GM12878 (cell line): Measurements from ENCODE around the gene DCAF8. TPM values are rescaled to one million over a fixed set of nuclear protein-coding genes. Genes with fewer than 3 reads are reported as not detected.

Source experiments
- ATAC-seq: fragments of 200-7000 bp; cut with Tn5 transposase; 3 replicates; pipeline ENCODE4 v1.9.1; 2020; ENCODE audit warnings: mild to moderate bottlenecking, moderate library complexity
- BruUV-seq: library from RNA; stranded (reverse); fragments of 400-500 nt; replicated peaks from 2 replicates; lab custom pipeline; 2021; lab: Mats Ljungman, UMichigan
- CTCF ChIA-PET: fragments of 300-600 bp; sonication (Branson Sonifier 250); formaldehyde crosslinking; extraction: SDS; loops from one replicate; lab custom pipeline; 2021; ENCODE audit warnings: inconsistent platforms; lab: Yijun Ruan, JAX
- POLR2A ChIA-PET: fragments of 350-600 bp; formaldehyde crosslinking; extraction: SDS; loops from one replicate; lab custom pipeline; 2021; ENCODE audit warnings: inconsistent platforms; lab: Charles Lee
- RAD21 ChIA-PET: fragments of 300-600 bp; sonication (Branson Sonifier 250); formaldehyde crosslinking; loops from one replicate; lab custom pipeline; 2023; ENCODE audit warnings: antibody characterized with exemption; ENCODE audit not compliant: unreplicated experiment; lab: Charles Lee
- SMC1A ChIA-PET: fragments of 300-600 bp; sonication (Branson Sonifier 250); formaldehyde crosslinking; loops from one replicate; lab custom pipeline; 2023; ENCODE audit not compliant: unreplicated experiment, uncharacterized antibody; lab: Charles Lee
- DNase-seq: peaks from one replicate; pipeline ENCODE4 v3.0.0-alpha.2; 2011; ENCODE audit warnings: low read depth, low spot score
- FAIRE-seq: peaks from 3 replicates; lab custom pipeline; 2011; peaks lifted over from hg19 to GRCh38; lab: Jason Lieb, UNC
- H2AFZ ChIP-seq: 2 replicates; pipeline ENCODE4 v1.6.0; 2011; ENCODE audit warnings: low read depth, low read length, control low read depth; ENCODE audit not compliant: control insufficient read depth
- H3K27ac ChIP-seq: 2 replicates; pipeline ENCODE4 v1.5.1; 2011; ENCODE audit warnings: control low read depth; ENCODE audit not compliant: control insufficient read depth, insufficient read depth
- H3K27me3 ChIP-seq, 2 experiments: replicated peaks in 1 of 2; 2 replicates each; pipeline versions ENCODE4 v1.6.0 to v1.6.1; 2011; ENCODE audit warnings: low read length in 1 of 2; ENCODE audit not compliant: control insufficient read depth in 2 of 2, insufficient read depth in 2 of 2
- H3K36me3 ChIP-seq, 2 experiments: 2 replicates each; pipeline ENCODE4 v1.5.1; 2011; ENCODE audit warnings: low read length in 1 of 2; ENCODE audit not compliant: control insufficient read depth in 2 of 2, insufficient read depth in 2 of 2
- H3K4me1 ChIP-seq: 2 replicates; pipeline ENCODE4 v1.6.1; 2011; ENCODE audit warnings: mild to moderate bottlenecking, low read length, moderate library complexity, mixed read lengths; ENCODE audit not compliant: control insufficient read depth, insufficient read depth
- H3K4me2 ChIP-seq: 2 replicates; pipeline ENCODE4 v1.6.0; 2011; ENCODE audit warnings: control low read depth; ENCODE audit not compliant: control insufficient read depth, insufficient read depth
- H3K4me3 ChIP-seq: fragments of 200-600 bp; sonication (generic); 2 replicates; pipeline ENCODE4 v1.5.1; 2016
- H3K79me2 ChIP-seq: 2 replicates; pipeline ENCODE4 v1.6.0; 2011; ENCODE audit warnings: low read length; ENCODE audit not compliant: control insufficient read depth, insufficient read depth
- H3K9ac ChIP-seq: 2 replicates; pipeline ENCODE4 v1.8.0; 2011; ENCODE audit warnings: low read length, control low read depth, mixed read lengths; ENCODE audit not compliant: control insufficient read depth, insufficient read depth
- H3K9me3 ChIP-seq: replicated peaks from 3 replicates; pipeline ENCODE4 v1.5.1; 2011; ENCODE audit warnings: mild to moderate bottlenecking, low read length; ENCODE audit not compliant: control insufficient read depth, insufficient read depth
- H4K20me1 ChIP-seq: 2 replicates; pipeline ENCODE4 v1.6.0; 2011; ENCODE audit not compliant: control insufficient read depth, insufficient read depth
- CREM ChIP-seq: IDR thresholded peaks from 2 replicates; pipeline ENCODE4 v1.6.1; 2014; ENCODE audit warnings: antibody characterized with exemption, low read depth
- HCFC1 ChIP-seq: fragments of 150-350 bp; IDR thresholded peaks from 2 replicates; pipeline ENCODE4 v1.6.1; 2014; ENCODE audit warnings: low read length
- MEF2B ChIP-seq: fragments of 450-650 bp; IDR thresholded peaks from 2 replicates; pipeline ENCODE4 v1.6.1; 2018; ENCODE audit warnings: mild to moderate bottlenecking, moderate library complexity; ENCODE audit not compliant: partially characterized antibody, poor library complexity, severe bottlenecking
- PRDM15 ChIP-seq: fragments of 450-650 bp; formaldehyde crosslinking; IDR thresholded peaks from 2 replicates; pipeline ENCODE4 v1.4.0; 2020; ENCODE audit warnings: mild to moderate bottlenecking, moderate library complexity
- RAD51 ChIP-seq: fragments of 450-650 bp; IDR thresholded peaks from 2 replicates; pipeline ENCODE4 v1.6.1; 2016; ENCODE audit warnings: moderate library complexity, mild to moderate bottlenecking, inconsistent platforms
- SMAD5 ChIP-seq: IDR thresholded peaks from 2 replicates; pipeline ENCODE4 v1.6.1; 2016; ENCODE audit warnings: antibody characterized with exemption, low read depth
- SRF ChIP-seq, 2 experiments: IDR thresholded peaks; 2 replicates each; pipeline ENCODE4 v1.6.1; 2011; ENCODE audit warnings: low read depth in 2 of 2, low read length in 2 of 2, mild to moderate bottlenecking in 1 of 2, moderate library complexity in 1 of 2
- WRNIP1 ChIP-seq: IDR thresholded peaks from 2 replicates; pipeline ENCODE4 v1.6.1; 2011; ENCODE audit warnings: low read depth, low read length, improper control_type of control experiment, borderline replicate concordance
- ZBTB4 ChIP-seq: fragments of 450-650 bp; formaldehyde crosslinking; IDR thresholded peaks from 2 replicates; pipeline ENCODE4 v1.4.0; 2022; ENCODE audit warnings: mild to moderate bottlenecking, moderate library complexity
- ZNF384 ChIP-seq: IDR thresholded peaks from 2 replicates; pipeline ENCODE4 v1.6.1; 2012; ENCODE audit warnings: low read depth, mild to moderate bottlenecking, low read length, improper control_type of control experiment, borderline replicate concordance
- WGBS: methylation state at CpG from one replicate; pipeline ENCODE4 v1.1.6; 2016; ENCODE audit warnings: low lambda C conversion rate; ENCODE audit not compliant: insufficient replicate concordance, insufficient coverage; ENCODE audit errors: missing lambda C conversion rate; 5-methylcytosine and 5-hydroxymethylcytosine counted together
- in situ Hi-C: fragments of 300-500 bp; cut with MboI; formaldehyde crosslinking; loops from 9 replicates; pipeline ENCODE4 v1.14.3; 2018; ENCODE audit warnings: mixed read lengths
- intact Hi-C: fragments of 100-400 bp; cut with micrococcal nuclease; formaldehyde crosslinking; loops from one replicate; pipeline ENCODE4 v1.14.2; 2022; ENCODE audit not compliant: unreplicated experiment
- polyA plus RNA-seq, 11 experiments: library from polyadenylated mRNA; depleted of rRNA in 4 of 11; unstranded in 6 of 11; stranded (reverse) in 5 of 11; fragments of >200 nt; fragmentation: Nextera tagmentation in 4 of 11; fragmentation: Illumina TruSeq in 1 of 11; extraction: Ambion mirVana in 4 of 11; extraction: Trizol in 1 of 11; gene quantifications; 1 replicate in 1 of 11; 2 replicates in 10 of 11; pipeline versions ENCODE4 v1.2.1 to v1.2.3, GENCODE V29; 2011 to 2016; ENCODE audit warnings: inconsistent platforms in 2 of 11, missing spikeins in 2 of 11, low read depth in 1 of 11
- total RNA-seq, 4 experiments: library from RNA; depleted of rRNA in 3 of 4; stranded (reverse); fragments of >200 nt in 3 of 4; fragmentation: Illumina TruSeq in 1 of 4; extraction: Trizol in 1 of 4; gene quantifications; 2 replicates each; pipeline versions ENCODE4 v1.2.1 to v1.2.3, GENCODE V29; 2013 to 2021

DCAF8 gene
- total and polyA plus RNA-seq, 10 of the 15 experiments (the other 5 are each of a cell fraction or from before 2014, with no cell fraction given): 10.4 to 152 (median 84.6) TPM

- H3K4me2 ChIP-seq: no peak overlapping the region
- no peak for TF ChIP-seq ZNF384
- TF ChIP-seq, all 136 proteins: peak for 0
- DNase-seq (no peak), FAIRE-seq (no peak), ATAC-seq (no peak)
- ChIA-PET POLR2A (no interaction called here), RAD21 (no interaction called here), CTCF (interaction anchor here (0.6 to 1.7 kb wide), 6 partner anchors 14 to 197 kb away, joined by 3 to 8 read pairs (median 4); no protein-coding TSS in a partner anchor), SMC1A (interaction anchor here (1.1 to 2.3 kb wide), 4 partner anchors 10 to 112 kb away, joined by 3 to 7 read pairs (median 4); partner anchors contain the start of gene CASQ1)
- Histone ChIP-seq H3K9ac (no peak overlapping the region), H3K27ac (no peak overlapping the region), H2AFZ (no peak overlapping the region), H3K4me1 (no peaks in the 10 kb centered on the region), H3K36me3 (no peaks in the 10 kb centered on the region), H3K27me3 (no peaks in the 10 kb centered on the region; a peak in 1 of 4 replicates), H3K9me3 (no peaks in the 10 kb centered on the region), H3K4me3 (no peak overlapping the region), H4K20me1 (no peaks in the 10 kb centered on the region), H3K79me2 (no peaks in the 10 kb centered on the region)
- in situ Hi-C loops (no loop called here), intact Hi-C loops (no loop called here)
- WGBS: 73% methylated on average over 4 of the region's 4 CpGs
- BruUV-seq: no TSS peak
Observed at GRCh38 chr1:160179336-160179735, 83.0 kb downstream of the DCAF8 start.

GRCh38 chr1:160178731-160179130 is 83.6 kb downstream of the DCAF8 start:
- intact Hi-C loops (no loop called here), in situ Hi-C loops (no loop called here)
- POLR2A ChIA-PET: no interaction called here
- BruUV-seq: no TSS peak
- RAD21 ChIA-PET: interaction anchor here (1.7 kb wide), 1 partner anchor 16 kb away, joined by 4 read pairs; no protein-coding TSS in a partner anchor
- Histone ChIP-seq H3K79me2 (no peaks in the 10 kb centered on the region), H3K27ac (no peak overlapping the region), H3K4me3 (no peak overlapping the region), H3K9me3 (no peaks in the 10 kb centered on the region), H3K36me3 (no peaks in the 10 kb centered on the region), H3K4me2 (no peak overlapping the region), H3K4me1 (no peaks in the 10 kb centered on the region), H2AFZ (no peak overlapping the region), H3K27me3 (no peaks in the 10 kb centered on the region; a peak in 2 of 4 replicates), H4K20me1 (no peaks in the 10 kb centered on the region), H3K9ac (no peak overlapping the region)
- 20% methylated on average over 2 of the region's 2 CpGs for WGBS
- no peak for ATAC-seq
- CTCF ChIA-PET: interaction anchor here (1.1 to 1.3 kb wide), 2 partner anchors 74 to 75 kb away, joined by 4 to 5 read pairs; no protein-coding TSS in a partner anchor
- SMC1A ChIA-PET: interaction anchor here (1.1 to 2.3 kb wide), 3 partner anchors 9 to 77 kb away, joined by 3 to 7 read pairs (median 4); partner anchors contain the start of gene CASQ1
- DNase-seq: no peak
- FAIRE-seq: no peak
- TF ChIP-seq PRDM15 (no peak), RAD51 (no peak), SMAD5 (no peak), WRNIP1 (no peak), CREM (no peak), SRF (IDR thresholded peaks at IDR 0.05; ENCODE audit: low read depth in 2 of 2, low read length in 2 of 2) (no peak), ZBTB4 (CRISPR knock-in tag) (no peak), MEF2B (no peak), HCFC1 (no peak)
